OCI-LY7 (cell line): ENCODE results near the gene ZNF578.
"Not testable (repeated sequence)": the region's sequence is repeated elsewhere in the genome, so short reads cannot be mapped to it uniquely, and the experiment has no call there.

Source experiments
- CTCF ChIP-seq: fragments of 200-600 bp; sonication (generic); conservative IDR thresholded peaks from 2 replicates; pipeline ENCODE4 v1.5.1; 2014; ENCODE audit warnings: mild to moderate bottlenecking, antibody characterized with exemption, low read length, moderate library complexity, mixed read lengths
- EZH2phosphoT487 ChIP-seq: fragments of 200-600 bp; sonication (generic); IDR thresholded peaks from 2 replicates; pipeline ENCODE4 v1.6.1; 2018; ENCODE audit warnings: low read depth, borderline replicate concordance, mild to moderate bottlenecking, mixed run types, antibody characterized with exemption, low read length, moderate library complexity, mixed read lengths

GRCh38 chr19:52484111-52484743 lies 30.9 kb downstream of the ZNF578 start:
- not testable (repeated sequence) for TF ChIP-seq CTCF, EZH2phosphoT487
